ENCODE measurements around the gene EARS2.

DNA sequence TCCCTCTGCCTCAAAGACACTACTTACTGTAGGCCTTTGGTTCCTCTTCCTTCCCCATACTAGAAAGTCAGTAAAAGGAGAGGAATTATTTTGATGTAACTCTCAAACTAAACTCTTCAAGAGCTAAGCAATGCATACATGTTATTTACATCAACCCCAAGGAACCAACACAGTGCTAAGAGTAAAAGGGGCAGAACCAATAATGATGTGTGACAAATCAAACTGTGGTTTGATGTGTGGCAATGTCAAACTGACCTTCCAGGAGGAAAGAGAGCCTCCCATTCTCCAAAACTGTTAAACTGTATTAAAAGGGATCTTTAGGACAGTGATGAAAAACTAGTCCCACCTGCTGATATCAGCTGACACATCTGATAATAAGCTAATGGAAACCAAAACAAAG, 23.2 kb upstream of the EARS2 start:
- TF ChIP-seq, protein P1, sequence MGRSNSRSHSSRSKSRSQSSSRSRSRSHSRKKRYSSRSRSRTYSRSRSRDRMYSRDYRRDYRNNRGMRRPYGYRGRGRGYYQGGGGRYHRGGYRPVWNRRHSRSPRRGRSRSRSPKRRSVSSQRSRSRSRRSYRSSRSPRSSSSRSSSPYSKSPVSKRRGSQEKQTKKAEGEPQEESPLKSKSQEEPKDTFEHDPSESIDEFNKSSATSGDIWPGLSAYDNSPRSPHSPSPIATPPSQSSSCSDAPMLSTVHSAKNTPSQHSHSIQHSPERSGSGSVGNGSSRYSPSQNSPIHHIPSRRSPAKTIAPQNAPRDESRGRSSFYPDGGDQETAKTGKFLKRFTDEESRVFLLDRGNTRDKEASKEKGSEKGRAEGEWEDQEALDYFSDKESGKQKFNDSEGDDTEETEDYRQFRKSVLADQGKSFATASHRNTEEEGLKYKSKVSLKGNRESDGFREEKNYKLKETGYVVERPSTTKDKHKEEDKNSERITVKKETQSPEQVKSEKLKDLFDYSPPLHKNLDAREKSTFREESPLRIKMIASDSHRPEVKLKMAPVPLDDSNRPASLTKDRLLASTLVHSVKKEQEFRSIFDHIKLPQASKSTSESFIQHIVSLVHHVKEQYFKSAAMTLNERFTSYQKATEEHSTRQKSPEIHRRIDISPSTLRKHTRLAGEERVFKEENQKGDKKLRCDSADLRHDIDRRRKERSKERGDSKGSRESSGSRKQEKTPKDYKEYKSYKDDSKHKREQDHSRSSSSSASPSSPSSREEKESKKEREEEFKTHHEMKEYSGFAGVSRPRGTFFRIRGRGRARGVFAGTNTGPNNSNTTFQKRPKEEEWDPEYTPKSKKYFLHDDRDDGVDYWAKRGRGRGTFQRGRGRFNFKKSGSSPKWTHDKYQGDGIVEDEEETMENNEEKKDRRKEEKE (IDR thresholded peaks at IDR 0.05), result no peak
- no peak for TF ChIP-seq MXI1 (IDR thresholded peaks at IDR 0.05; ENCODE audit: low read depth, low read length)
- TF ChIP-seq TAF1 (IDR thresholded peaks at IDR 0.05; ENCODE audit: borderline replicate concordance, low read depth, low read length), result no peak
- TF ChIP-seq, protein P2, sequence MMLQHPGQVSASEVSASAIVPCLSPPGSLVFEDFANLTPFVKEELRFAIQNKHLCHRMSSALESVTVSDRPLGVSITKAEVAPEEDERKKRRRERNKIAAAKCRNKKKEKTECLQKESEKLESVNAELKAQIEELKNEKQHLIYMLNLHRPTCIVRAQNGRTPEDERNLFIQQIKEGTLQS (IDR thresholded peaks at IDR 0.05; ENCODE audit: borderline replicate concordance, extremely low read depth, low read depth, low read length), result no peak
- TF ChIP-seq GABPA (IDR thresholded peaks at IDR 0.05; ENCODE audit: low read depth), result no peak

All from GM12878 (cell line).